Measurements from ENCODE around the gene GLT8D2. TPM values are rescaled to one million over a fixed set of nuclear protein-coding genes. Genes with fewer than 3 reads are reported as not detected.
"Not testable (repeated sequence)": the region's sequence is repeated elsewhere in the genome, so short reads cannot be mapped to it uniquely, and the experiment has no call there.

Gene GLT8D2
- total and polyA plus RNA-seq, 4 donors, result 14.2 to 86.8 (median 37.0) TPM

GRCh38 chr12:104042580-104042979 is 7.4 kb downstream of the GLT8D2 start:
- Histone ChIP-seq H3K27me3 (ENCODE audit: control insufficient read depth, insufficient read depth, low read length) (no peaks in the 10 kb centered on the region), H3K4me3 (ENCODE audit: low read depth, low read length) (no peak overlapping the region), H3K36me3 (ENCODE audit: control insufficient read depth, insufficient read depth, low read length) (no peaks in the 10 kb centered on the region), H3K9me3 (ENCODE audit: control insufficient read depth, insufficient read depth, low read length) (no peaks in the 10 kb centered on the region), H3K4me1 (ENCODE audit: control insufficient read depth, insufficient read depth, low read length) (peaks cover 5% of the 10 kb centered on the region), H3K27ac (ENCODE audit: low read depth, low read length) (no peak overlapping the region)
- 83% methylated on average over 1 of the region's 1 CpG for WGBS (ENCODE audit: insufficient coverage)
- DNase-seq (ENCODE audit: low read depth in 4 of 6, low spot score in 6 of 6), result no peak

- WGBS (ENCODE audit: insufficient coverage), result no CpG with 5 or more reads among the region's 1 CpG
- DNase-seq (ENCODE audit: low read depth in 4 of 6, low spot score in 6 of 6); H3K27me3 ChIP-seq (ENCODE audit: control insufficient read depth, insufficient read depth, low read length); H3K9me3 ChIP-seq (ENCODE audit: control insufficient read depth, insufficient read depth, low read length); H3K27ac ChIP-seq (ENCODE audit: low read depth, low read length); H3K4me1 ChIP-seq (ENCODE audit: control insufficient read depth, insufficient read depth, low read length); H3K4me3 ChIP-seq (ENCODE audit: low read depth, low read length); H3K36me3 ChIP-seq (ENCODE audit: control insufficient read depth, insufficient read depth, low read length): not testable (repeated sequence)
These were observed 10.2 kb downstream of the GLT8D2 start for GRCh38 chr12:104039769-104040168.

- not testable (repeated sequence) for DNase-seq (ENCODE audit: low read depth in 4 of 6, low spot score in 6 of 6); H3K4me1 ChIP-seq (ENCODE audit: control insufficient read depth, insufficient read depth, low read length); H3K9me3 ChIP-seq (ENCODE audit: control insufficient read depth, insufficient read depth, low read length); H3K36me3 ChIP-seq (ENCODE audit: control insufficient read depth, insufficient read depth, low read length); H3K27ac ChIP-seq (ENCODE audit: low read depth, low read length); H3K27me3 ChIP-seq (ENCODE audit: control insufficient read depth, insufficient read depth, low read length); H3K4me3 ChIP-seq (ENCODE audit: low read depth, low read length)
- WGBS (ENCODE audit: insufficient coverage), result no CpG with 5 or more reads among the region's 2 CpGs
These were observed 13.8 kb downstream of the GLT8D2 start for GRCh38 chr12:104036143-104036542.

GRCh38 chr12:104030596-104030995 is 19.4 kb downstream of the GLT8D2 start:
- not testable (repeated sequence) for H3K9me3 ChIP-seq (ENCODE audit: control insufficient read depth, insufficient read depth, low read length); H3K36me3 ChIP-seq (ENCODE audit: control insufficient read depth, insufficient read depth, low read length); H3K27ac ChIP-seq (ENCODE audit: low read depth, low read length); H3K4me1 ChIP-seq (ENCODE audit: control insufficient read depth, insufficient read depth, low read length); H3K27me3 ChIP-seq (ENCODE audit: control insufficient read depth, insufficient read depth, low read length); H3K4me3 ChIP-seq (ENCODE audit: low read depth, low read length); DNase-seq (ENCODE audit: low read depth in 4 of 6, low spot score in 6 of 6)
- whole genome bisulfite sequencing (ENCODE audit: insufficient coverage), result no CpG with 5 or more reads among the region's 27 CpGs

GRCh38 chr12:104026841-104027599 is 23.0 kb downstream of the GLT8D2 start:
- DNase-seq (ENCODE audit: low read depth in 4 of 6, low spot score in 6 of 6), result peak in 1 of 6 donors; percentile 11
- Histone ChIP-seq H3K4me3 (ENCODE audit: low read depth, low read length) (no peak overlapping the region), H3K27me3 (ENCODE audit: control insufficient read depth, insufficient read depth, low read length) (no peaks in the 10 kb centered on the region), H3K4me1 (ENCODE audit: control insufficient read depth, insufficient read depth, low read length) (no peaks in the 10 kb centered on the region), H3K9me3 (ENCODE audit: control insufficient read depth, insufficient read depth, low read length) (peaks cover 5% of the 10 kb centered on the region), H3K36me3 (ENCODE audit: control insufficient read depth, insufficient read depth, low read length) (no peaks in the 10 kb centered on the region), H3K27ac (ENCODE audit: low read depth, low read length) (no peak overlapping the region)
- WGBS (ENCODE audit: insufficient coverage), result 75% methylated on average over 2 of the region's 5 CpGs

GRCh38 chr12:104025771-104026170 is 24.2 kb downstream of the GLT8D2 start:
- no peak for DNase-seq (ENCODE audit: low read depth in 4 of 6, low spot score in 6 of 6)
- WGBS (ENCODE audit: insufficient coverage), result no CpG with 5 or more reads among the region's 2 CpGs

GRCh38 chr12:104024348-104024747 is 25.6 kb downstream of the GLT8D2 start:
- Histone ChIP-seq H3K36me3 (ENCODE audit: control insufficient read depth, insufficient read depth, low read length) (no peaks in the 10 kb centered on the region), H3K27ac (ENCODE audit: low read depth, low read length) (no peak overlapping the region), H3K27me3 (ENCODE audit: control insufficient read depth, insufficient read depth, low read length) (no peaks in the 10 kb centered on the region), H3K4me1 (ENCODE audit: control insufficient read depth, insufficient read depth, low read length) (no peaks in the 10 kb centered on the region), H3K9me3 (ENCODE audit: control insufficient read depth, insufficient read depth, low read length) (peaks cover 5% of the 10 kb centered on the region), H3K4me3 (ENCODE audit: low read depth, low read length) (no peak overlapping the region)
- no CpG with 5 or more reads among the region's 6 CpGs for WGBS (ENCODE audit: insufficient coverage)
- no peak for DNase-seq (ENCODE audit: low read depth in 4 of 6, low spot score in 6 of 6)

More at GRCh38 chr12:104025771-104026170, 24.2 kb downstream of the GLT8D2 start:
- no peak overlapping the region for H3K27ac ChIP-seq (ENCODE audit: low read depth, low read length)
- no peaks in the 10 kb centered on the region for H3K27me3 ChIP-seq (ENCODE audit: control insufficient read depth, insufficient read depth, low read length)
- H3K4me1 ChIP-seq (ENCODE audit: control insufficient read depth, insufficient read depth, low read length), result no peaks in the 10 kb centered on the region
- no peaks in the 10 kb centered on the region for H3K36me3 ChIP-seq (ENCODE audit: control insufficient read depth, insufficient read depth, low read length)
- no peak overlapping the region for H3K4me3 ChIP-seq (ENCODE audit: low read depth, low read length)
- peaks cover 5% of the 10 kb centered on the region for H3K9me3 ChIP-seq (ENCODE audit: control insufficient read depth, insufficient read depth, low read length)

GRCh38 chr12:104023710-104024109 is 26.3 kb downstream of the GLT8D2 start:
- no CpG with 5 or more reads among the region's 2 CpGs for WGBS (ENCODE audit: insufficient coverage)
- no peak overlapping the region for H3K4me3 ChIP-seq (ENCODE audit: low read depth, low read length)
- no peak for DNase-seq (ENCODE audit: low read depth in 4 of 6, low spot score in 6 of 6)
- peaks cover 5% of the 10 kb centered on the region for H3K9me3 ChIP-seq (ENCODE audit: control insufficient read depth, insufficient read depth, low read length)
- no peaks in the 10 kb centered on the region for H3K4me1 ChIP-seq (ENCODE audit: control insufficient read depth, insufficient read depth, low read length)
- H3K36me3 ChIP-seq (ENCODE audit: control insufficient read depth, insufficient read depth, low read length), result no peaks in the 10 kb centered on the region
- H3K27ac ChIP-seq (ENCODE audit: low read depth, low read length), result no peak overlapping the region
- no peaks in the 10 kb centered on the region for H3K27me3 ChIP-seq (ENCODE audit: control insufficient read depth, insufficient read depth, low read length)

GRCh38 chr12:104022786-104023185 is 27.2 kb downstream of the GLT8D2 start:
- Histone ChIP-seq H3K4me1 (ENCODE audit: control insufficient read depth, insufficient read depth, low read length) (no peaks in the 10 kb centered on the region), H3K4me3 (ENCODE audit: low read depth, low read length) (no peak overlapping the region), H3K36me3 (ENCODE audit: control insufficient read depth, insufficient read depth, low read length) (no peaks in the 10 kb centered on the region), H3K27me3 (ENCODE audit: control insufficient read depth, insufficient read depth, low read length) (no peaks in the 10 kb centered on the region), H3K9me3 (ENCODE audit: control insufficient read depth, insufficient read depth, low read length) (peaks cover 5% of the 10 kb centered on the region), H3K27ac (ENCODE audit: low read depth, low read length) (no peak overlapping the region)
- peak in 1 of 6 donors; percentile 17 for DNase-seq (ENCODE audit: low read depth in 4 of 6, low spot score in 6 of 6)
- WGBS (ENCODE audit: insufficient coverage), result no CpG with 5 or more reads among the region's 3 CpGs

- not testable (repeated sequence) for H3K4me3 ChIP-seq (ENCODE audit: low read depth, low read length); H3K27ac ChIP-seq (ENCODE audit: low read depth, low read length); H3K9me3 ChIP-seq (ENCODE audit: control insufficient read depth, insufficient read depth, low read length); H3K27me3 ChIP-seq (ENCODE audit: control insufficient read depth, insufficient read depth, low read length); H3K36me3 ChIP-seq (ENCODE audit: control insufficient read depth, insufficient read depth, low read length); DNase-seq (ENCODE audit: low read depth in 4 of 6, low spot score in 6 of 6); H3K4me1 ChIP-seq (ENCODE audit: control insufficient read depth, insufficient read depth, low read length)
- WGBS (ENCODE audit: insufficient coverage), result no CpG with 5 or more reads among the region's 1 CpG
These were observed 28.1 kb downstream of the GLT8D2 start for GRCh38 chr12:104021862-104022261.

All from spinal cord (tissue), 10 donors.